D721Med (cell line): ENCODE measurements around the gene CFAP410.

Source experiments
- DNase-seq: peaks from one replicate; pipeline ENCODE4 v3.0.0; 2011; ENCODE audit warnings: low spot score; ENCODE audit not compliant: insufficient read length
- FAIRE-seq: peaks from 2 replicates; lab custom pipeline; 2011; peaks lifted over from hg19 to GRCh38; lab: Jason Lieb, UNC
- TF ChIP-seq, protein P1 (sequence below): IDR thresholded peaks from 2 replicates; pipeline ENCODE4 v1.5.1; 2012; ENCODE audit warnings: mild to moderate bottlenecking, control low read depth; ENCODE audit not compliant: insufficient read depth; ENCODE audit errors: missing control alignments

Gene CFAP410

DNA sequence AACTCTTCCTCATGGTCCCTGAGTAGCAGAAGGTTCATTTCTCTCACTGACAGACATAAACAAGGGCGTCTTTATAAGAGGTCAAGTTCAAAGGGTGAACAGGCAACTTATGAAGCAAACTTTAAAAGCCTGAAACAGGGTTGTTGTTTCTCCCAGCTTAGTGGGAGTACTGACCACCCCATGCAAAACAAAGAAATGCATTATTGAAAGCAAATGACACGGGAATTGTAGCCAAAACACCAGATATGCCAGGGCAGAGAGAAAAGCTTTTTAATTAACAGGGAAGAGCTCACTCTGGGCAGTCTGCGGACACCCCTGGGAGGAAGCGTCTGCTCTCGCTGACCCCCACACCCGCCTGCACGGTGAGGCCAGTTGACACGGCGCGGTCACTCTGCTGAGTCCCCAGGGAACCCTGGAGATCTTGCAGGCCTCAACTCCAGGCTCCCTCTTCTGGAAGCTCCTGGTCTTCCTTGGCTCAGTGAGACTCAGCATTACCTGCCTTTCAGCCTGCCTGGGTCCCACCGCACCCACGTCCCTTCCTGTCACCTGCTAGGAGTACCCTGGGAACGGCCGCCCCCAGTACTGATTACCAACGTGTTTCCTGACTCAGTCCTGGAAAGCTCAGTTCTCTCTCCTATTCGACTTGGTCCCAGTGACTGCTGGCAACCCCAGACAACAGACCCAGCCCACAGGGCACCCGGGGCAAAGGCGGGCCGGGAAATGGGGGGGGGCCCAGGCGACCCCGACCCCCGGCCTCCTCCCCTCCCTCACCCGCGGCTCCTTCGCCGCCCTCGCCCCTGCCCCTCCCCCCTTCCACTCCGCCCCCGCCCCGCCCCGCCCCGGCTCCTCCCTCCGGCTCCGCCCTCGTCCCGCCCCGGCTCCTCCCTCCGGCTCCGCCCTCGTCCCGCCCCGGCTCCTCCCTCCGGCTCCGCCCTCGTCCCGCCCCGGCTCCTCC lies 972 bp downstream of the CFAP410 start:
- DNase-seq (no peak), FAIRE-seq (no peak)

DNA sequence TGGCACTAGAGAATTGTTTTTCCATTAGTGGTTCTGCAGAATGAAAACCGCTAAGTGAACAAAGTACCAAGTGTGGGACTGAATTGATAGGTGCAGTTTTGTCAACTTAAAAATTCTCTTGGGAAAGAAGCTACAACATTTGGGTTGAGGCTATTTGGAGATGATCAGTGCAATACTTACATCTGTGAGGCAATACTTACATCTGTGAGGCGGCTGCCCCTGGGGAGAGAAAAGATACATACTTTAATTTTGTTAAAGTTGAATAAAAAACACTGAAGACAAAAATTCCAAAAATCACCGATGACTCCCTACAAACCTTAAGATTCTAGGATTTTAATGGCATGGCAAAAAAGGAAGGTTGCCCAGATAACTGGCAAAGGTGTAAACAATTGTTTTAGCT lies 1.7 kb downstream of the CFAP410 start:
- TF ChIP-seq, protein P1, sequence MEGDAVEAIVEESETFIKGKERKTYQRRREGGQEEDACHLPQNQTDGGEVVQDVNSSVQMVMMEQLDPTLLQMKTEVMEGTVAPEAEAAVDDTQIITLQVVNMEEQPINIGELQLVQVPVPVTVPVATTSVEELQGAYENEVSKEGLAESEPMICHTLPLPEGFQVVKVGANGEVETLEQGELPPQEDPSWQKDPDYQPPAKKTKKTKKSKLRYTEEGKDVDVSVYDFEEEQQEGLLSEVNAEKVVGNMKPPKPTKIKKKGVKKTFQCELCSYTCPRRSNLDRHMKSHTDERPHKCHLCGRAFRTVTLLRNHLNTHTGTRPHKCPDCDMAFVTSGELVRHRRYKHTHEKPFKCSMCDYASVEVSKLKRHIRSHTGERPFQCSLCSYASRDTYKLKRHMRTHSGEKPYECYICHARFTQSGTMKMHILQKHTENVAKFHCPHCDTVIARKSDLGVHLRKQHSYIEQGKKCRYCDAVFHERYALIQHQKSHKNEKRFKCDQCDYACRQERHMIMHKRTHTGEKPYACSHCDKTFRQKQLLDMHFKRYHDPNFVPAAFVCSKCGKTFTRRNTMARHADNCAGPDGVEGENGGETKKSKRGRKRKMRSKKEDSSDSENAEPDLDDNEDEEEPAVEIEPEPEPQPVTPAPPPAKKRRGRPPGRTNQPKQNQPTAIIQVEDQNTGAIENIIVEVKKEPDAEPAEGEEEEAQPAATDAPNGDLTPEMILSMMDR = no peak
- no peak for FAIRE-seq
- no peak for DNase-seq

More for the DNA sequence above, 972 bp downstream of the CFAP410 start:
- TF ChIP-seq, protein P1 = no peak

DNA sequence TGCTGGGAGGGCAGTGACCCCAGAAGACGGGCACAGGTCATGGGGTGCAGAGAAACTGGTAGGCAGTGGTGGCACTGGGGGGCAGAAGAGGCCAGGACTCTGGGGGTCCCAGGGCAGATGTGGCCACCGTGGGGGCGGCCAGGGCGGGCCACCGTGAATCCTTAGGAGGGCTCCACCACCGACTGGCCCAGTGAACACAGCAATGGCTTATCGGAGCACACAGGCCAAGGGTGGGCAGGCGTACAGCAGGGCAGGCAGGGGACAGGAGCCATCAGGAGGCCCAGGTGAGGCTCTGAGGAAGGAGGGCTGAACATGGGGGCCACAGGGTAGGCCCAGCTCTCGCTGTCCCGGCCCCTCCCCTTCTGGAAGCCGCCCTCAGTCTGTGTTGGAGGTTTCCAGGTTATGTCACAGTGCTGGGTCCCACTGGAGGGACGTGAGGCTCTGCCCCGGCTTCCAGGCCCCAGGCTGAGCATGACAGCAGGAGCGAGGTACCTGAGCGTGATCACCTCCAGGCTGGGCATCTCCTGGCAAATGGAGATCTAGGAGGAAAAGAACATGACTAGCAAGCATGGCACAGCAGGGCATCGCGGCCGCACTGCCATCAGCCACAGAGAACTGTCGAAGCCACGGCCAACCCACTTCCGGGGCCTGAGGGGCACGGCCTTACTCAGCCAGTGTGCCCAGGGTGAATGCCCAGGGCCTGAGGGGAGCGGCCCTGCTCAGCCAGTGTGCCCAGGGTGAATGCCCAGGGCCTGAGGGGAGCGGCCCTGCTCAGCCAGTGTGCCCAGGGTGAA lies 3.7 kb downstream of the CFAP410 start:
- DNase-seq = no peak
- no peak for FAIRE-seq
- TF ChIP-seq, protein P1 = no peak

DNA sequence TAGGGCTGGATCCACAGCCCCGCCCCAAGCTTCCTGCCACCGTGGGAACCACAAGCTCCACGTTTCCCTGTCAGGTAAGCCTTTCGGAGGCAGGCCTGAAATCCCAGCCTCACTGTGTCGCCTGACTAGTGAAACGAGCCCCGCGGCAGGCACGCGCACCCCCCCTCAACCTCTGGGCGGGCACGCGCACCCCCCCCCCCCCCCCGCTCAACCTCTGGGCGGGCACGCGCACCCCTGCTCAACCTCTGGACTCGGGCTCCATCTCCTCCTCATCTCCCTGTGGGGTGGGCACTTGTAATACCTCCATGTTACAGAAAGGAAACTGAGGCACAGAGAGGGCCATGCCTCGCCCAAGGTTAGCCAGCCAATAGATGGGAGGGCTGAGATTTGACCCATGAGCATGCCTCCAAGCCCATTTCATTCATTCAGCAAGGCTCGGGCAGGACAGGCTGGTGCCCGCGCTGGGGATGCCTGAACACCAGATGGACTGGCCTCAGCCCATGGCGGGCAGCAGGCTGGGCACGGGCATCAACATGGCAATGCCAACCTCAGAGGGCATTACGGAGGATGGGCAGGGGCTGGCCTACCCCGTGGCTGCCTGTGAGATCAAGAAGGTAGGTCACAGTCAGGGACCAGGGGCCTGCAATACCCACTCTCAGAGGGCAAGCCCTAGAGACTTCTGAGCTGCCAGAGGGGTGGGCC lies 4.7 kb downstream of the CFAP410 start:
- no peak for DNase-seq

DNA sequence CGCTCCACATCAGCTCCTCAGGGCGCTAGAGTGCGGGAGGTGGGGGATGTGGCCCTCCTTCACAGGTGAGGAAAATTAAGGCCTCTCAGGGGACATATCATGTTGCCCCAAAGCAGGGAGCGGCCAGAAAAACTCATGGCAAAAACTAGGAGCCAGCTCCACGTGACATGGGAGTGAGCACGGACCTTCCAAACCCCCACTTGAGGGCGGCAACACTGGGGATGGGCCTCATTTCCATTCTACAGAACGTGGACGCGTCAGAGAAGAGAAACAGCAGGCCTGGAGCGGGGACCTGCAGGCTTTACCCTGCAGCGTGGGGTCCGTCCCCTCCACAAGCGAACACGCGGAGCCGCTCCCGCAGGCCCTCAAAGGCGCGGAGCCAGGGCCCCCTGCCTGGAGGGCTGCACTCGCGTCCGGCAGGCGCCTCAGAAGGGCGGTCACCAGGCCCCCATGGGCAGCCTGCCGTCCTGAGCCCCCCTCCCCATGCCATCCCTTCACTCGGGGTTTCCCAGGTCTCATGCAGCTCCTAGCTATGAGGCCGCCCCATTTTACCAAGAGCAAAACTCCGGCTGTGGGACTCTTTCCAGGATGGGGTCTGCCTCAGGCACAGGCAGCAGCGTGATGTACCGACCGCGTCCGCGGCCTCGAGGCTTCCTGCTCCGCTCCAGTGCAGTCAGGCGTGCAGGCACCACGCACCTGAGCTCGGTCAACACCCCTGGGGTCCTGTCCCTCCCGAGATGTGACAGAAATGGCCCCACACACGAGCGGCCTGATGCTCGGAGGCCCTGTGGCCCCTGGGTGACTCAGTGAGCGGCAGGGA lies 5.5 kb downstream of the CFAP410 start:
- no peak for DNase-seq
- TF ChIP-seq, protein P1 = no peak
- FAIRE-seq = no peak

More for the DNA sequence above, 4.7 kb downstream of the CFAP410 start:
- FAIRE-seq = no peak
- TF ChIP-seq, protein P1 = no peak

DNA sequence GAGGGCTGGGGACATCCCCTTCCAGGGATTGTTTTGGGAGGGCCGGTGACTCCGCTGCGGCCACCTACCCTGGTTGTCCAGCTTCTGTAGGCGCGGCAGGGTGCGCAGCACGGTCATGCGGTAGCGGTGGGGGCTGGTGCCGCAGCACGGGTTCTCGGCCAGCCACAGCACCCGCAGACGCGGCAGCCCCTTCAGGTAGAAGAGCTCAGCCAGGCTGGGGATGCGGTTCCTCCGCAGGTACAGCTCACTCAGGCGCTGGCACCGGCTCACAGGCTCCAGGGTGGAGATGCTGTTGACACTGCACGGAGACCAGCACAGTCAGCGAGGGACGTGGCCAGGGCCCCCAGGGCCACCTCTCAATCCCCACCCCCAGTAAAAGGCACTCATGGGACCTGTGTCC lies 6.2 kb downstream of the CFAP410 start:
- FAIRE-seq (no peak), DNase-seq (no peak)
- TF ChIP-seq, protein P1 = no peak
